ENCODE results near the gene RFFL.
"Not testable (repeated sequence)": the region's sequence is repeated elsewhere in the genome, so short reads cannot be mapped to it uniquely, and the experiment has no call there.

DNA sequence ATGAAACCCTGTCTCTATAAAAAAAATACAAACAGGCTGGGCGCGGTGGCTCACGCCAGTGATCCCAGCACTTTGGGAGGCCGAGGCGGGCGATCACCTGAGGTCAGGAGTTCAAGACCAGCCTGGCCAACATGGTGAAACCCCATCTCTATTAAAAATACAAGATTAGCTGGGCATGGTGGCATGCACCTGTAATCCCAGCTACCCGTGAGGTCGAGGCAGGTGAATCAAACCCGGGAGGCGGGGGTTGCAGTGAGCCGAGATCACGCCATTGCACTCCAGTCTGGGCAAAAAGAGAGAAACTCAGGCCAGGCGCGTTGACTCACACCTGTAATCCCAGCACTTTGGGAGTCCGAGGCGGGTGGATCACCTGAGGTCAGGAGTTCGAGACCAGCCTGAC, 47.3 kb upstream of the RFFL start:
- TF ChIP-seq, protein P1, sequence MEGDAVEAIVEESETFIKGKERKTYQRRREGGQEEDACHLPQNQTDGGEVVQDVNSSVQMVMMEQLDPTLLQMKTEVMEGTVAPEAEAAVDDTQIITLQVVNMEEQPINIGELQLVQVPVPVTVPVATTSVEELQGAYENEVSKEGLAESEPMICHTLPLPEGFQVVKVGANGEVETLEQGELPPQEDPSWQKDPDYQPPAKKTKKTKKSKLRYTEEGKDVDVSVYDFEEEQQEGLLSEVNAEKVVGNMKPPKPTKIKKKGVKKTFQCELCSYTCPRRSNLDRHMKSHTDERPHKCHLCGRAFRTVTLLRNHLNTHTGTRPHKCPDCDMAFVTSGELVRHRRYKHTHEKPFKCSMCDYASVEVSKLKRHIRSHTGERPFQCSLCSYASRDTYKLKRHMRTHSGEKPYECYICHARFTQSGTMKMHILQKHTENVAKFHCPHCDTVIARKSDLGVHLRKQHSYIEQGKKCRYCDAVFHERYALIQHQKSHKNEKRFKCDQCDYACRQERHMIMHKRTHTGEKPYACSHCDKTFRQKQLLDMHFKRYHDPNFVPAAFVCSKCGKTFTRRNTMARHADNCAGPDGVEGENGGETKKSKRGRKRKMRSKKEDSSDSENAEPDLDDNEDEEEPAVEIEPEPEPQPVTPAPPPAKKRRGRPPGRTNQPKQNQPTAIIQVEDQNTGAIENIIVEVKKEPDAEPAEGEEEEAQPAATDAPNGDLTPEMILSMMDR (IDR thresholded peaks at IDR 0.05), result not testable (repeated sequence)
- TF ChIP-seq POLR2A (IDR thresholded peaks at IDR 0.05), result not testable (repeated sequence)

Data from uterus (tissue), 2 donors.